Lower leg skin (tissue), 3 donors: ENCODE measurements around the gene ZFAND3.

ENCODE experiments used
- CTCF ChIP-seq, 3 donors: fragments of 450-650 bp; IDR thresholded peaks; one replicate each; pipeline ENCODE4 v1.5.1; 2016; ENCODE audit warnings: antibody characterized with exemption in 3 of 3, mild to moderate bottlenecking in 3 of 3, moderate library complexity in 2 of 3
- POLR2A ChIP-seq, 2 donors: fragments of 450-650 bp; IDR thresholded peaks; one replicate each; pipeline ENCODE4 v1.6.1; 2016 to 2017; ENCODE audit warnings: antibody characterized with exemption in 2 of 2, mild to moderate bottlenecking in 1 of 2, moderate library complexity in 1 of 2

GRCh38 chr6:38174806-38175495, 355.4 kb downstream of the ZFAND3 start:
- TF ChIP-seq CTCF (IDR thresholded peaks at IDR 0.05) (no peak), POLR2A (IDR thresholded peaks at IDR 0.05) (no peak)
